ENCODE measurements around the gene GPC5.

The GPC5 gene

DNA sequence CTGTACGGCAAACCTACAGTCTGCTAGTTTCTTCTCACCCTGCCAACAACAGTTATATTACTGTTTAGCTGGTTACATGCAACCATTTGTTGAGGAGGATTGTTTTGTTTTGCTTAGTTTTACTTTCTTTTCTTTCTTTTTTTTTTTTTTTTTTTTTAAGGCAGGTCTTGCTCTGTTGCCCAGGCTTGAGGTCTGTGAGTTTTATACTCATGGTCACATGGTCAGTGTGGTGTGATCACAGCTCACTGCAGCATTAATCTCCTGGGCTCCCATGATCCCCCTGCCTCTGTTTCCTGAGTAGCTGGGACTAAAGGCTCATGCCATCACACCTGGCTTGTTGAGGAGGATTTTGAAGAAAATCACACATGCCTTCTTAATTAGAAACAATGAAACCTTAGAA lies 505.6 kb downstream of the GPC5 start:
- DNase-seq = no peak

GRCh38 chr13:91904597-91904996 lies 506.2 kb downstream of the GPC5 start:
- DNase-seq = peak; percentile 22

DNA sequence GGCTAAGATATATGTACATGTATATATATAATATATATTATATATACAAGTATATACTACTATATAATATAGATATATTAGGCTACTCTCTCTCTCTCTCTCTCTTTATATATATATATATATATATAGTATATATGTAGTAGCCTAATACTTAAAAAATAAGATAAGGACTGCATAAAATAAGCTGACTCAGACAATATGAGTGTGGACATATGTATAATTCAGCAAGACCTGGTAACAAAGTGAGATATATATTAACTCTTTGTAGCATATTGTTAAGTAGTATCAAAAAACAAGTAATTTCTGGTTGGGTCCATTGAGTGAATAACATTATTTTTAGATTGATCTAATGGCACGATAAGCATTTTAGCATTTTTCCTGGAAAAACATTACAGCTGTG lies 509.0 kb downstream of the GPC5 start:
- no peak for DNase-seq

DNA sequence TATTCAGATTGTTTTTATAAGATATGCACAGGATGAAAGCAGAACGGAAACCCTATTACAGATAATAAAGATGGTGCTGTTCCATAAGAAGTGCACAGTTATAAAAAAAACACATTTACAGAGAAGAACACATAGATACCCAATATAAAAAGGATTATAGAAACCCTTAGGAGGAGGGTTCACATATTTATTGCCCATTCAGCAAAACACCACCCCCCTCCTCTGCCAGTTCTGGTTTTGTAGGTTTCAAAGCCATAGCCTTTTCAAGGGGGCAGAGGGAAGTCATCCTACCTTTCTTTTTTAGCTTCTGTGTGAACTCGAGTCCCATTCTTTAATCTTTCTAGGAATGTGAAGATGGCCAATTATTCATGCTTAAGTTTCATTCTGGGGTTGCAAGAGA lies 511.2 kb downstream of the GPC5 start:
- no peak for DNase-seq

DNA sequence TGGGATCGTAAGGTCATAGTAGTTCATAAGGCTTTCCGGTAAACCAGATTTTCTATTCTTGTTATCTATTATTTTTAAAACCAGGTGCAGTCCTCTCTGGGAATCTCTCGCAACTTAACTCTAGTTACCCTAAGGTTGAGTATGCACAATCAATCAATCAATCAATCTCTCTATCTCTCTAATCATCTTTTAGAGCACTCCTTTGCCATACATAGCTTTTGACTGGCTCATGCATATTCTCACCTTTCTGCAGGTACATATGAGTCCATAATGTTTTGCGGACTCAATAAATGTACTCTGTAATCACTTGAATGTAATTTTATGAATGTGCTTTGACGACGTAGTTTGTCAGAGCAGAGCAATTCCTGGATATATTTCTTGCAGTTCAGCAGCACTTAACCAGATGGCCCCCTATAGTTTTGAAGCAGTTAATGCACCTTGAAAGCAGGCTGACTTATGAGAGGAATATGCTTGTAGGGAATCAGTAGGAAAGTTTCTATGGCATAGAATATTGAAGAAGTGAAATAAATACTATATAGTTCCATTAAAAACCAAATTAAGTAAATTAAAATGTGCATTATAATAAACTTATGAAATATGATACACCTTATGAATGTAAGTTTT lies 524.7 kb downstream of the GPC5 start:
- no peak for DNase-seq

- no peak for DNase-seq
Observed at GRCh38 chr13:91930687-91931086, 532.3 kb downstream of the GPC5 start.

DNA sequence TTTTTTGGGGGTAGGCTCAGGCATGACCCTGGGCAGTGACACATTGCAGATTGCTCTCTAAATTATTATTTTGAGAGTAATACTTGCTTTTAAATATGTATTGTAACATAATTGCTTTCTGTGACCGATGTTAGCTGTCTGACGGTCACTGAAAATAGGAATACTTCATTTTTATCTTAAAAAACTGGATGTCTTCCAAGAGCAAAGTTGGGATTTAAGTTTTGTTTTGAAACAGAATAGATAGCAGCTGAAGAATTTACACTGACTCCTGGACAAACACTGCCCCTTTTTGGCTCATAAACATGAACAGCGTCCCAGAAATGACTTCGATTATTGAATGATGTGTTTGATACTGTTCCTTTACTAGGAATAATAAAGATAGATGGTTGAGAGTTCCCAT lies 535.9 kb downstream of the GPC5 start:
- DNase-seq = no peak

GRCh38 chr13:91946498-91947070 lies 548.2 kb downstream of the GPC5 start:
- DNase-seq = peak; percentile 21

- DNase-seq = no peak
Observed at GRCh38 chr13:91948736-91949135, 550.3 kb downstream of the GPC5 start.

GRCh38 chr13:91950803-91951202 lies 552.4 kb downstream of the GPC5 start:
- DNase-seq = no peak

DNA sequence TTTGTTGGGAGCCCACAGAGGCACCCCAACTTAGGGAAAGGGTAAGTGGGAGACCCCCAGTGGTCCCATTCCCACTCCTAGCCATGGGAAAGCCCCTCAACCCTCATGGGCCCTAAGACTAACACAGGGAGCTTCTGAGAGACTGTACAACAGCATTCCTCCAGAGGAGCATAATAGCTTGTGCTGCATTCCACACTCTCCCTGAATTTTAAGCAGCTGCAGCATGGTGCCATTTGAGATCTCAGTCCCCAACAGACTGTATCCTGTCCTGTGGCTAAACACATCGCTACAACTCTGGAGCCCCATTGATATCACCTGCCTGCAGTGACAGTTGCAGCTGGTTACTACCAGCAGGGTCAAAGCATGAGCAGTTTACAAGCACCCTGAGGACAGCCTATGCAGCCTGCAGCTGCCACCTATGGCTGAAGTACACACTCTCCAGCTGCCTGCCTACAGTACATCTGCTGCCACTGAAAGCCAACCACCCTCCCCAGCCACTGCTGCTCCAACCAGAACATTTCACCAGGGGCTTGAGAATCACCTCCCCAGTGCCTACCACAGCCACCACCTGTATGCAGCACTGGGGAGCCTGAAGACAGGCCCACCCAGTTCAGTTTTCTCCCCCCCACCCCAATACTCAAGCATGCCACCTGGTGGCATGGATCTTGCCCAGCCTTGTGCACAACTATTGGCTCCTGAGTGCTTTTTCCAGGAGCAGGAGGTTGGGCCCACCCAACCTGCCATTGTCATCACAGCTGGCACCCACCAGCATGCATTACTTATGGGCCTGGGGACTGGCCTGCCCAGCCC lies 557.3 kb downstream of the GPC5 start:
- no peak for DNase-seq

GRCh38 chr13:91960947-91961346 lies 562.5 kb downstream of the GPC5 start:
- no peak for DNase-seq

DNA sequence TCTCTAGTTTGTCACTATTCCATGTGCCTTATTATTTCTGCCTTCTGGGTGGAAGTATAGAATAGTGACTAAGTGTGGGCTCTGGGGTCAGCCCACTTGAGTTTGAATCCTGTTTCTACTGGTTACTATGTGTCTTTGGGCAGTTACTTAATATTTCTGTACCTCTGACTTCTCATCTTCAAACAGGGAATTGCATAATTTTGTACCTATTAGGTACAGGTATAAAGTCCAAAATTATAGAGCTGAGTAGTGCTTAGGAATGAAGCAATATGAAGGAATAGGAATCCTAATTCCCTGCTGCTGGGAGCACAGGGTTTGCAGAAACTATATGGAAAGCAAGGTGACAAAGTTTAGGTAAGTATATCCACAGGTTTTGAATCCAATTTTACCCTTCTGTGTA lies 564.5 kb downstream of the GPC5 start:
- DNase-seq = no peak

DNA sequence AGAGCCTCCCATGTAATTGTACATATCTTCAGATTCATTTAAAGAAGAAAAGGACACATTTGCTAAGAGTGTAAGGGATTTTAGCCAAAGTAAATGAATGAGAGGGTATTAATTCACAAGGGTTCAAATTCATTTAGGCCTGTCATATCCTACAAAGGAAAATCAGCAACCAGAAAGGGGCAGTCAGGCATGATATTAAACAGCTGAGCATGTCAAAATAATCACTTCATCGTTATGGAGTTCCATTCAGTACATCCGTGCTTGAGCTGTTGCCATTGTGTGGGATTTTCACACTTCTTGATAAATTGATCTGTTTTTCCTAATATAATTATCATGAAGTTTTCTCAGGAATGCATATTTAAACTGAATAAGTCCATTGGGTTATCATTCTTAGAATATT lies 567.1 kb downstream of the GPC5 start:
- no peak for DNase-seq

- DNase-seq = no peak
Observed at GRCh38 chr13:91978571-91978970, 580.1 kb downstream of the GPC5 start.

DNA sequence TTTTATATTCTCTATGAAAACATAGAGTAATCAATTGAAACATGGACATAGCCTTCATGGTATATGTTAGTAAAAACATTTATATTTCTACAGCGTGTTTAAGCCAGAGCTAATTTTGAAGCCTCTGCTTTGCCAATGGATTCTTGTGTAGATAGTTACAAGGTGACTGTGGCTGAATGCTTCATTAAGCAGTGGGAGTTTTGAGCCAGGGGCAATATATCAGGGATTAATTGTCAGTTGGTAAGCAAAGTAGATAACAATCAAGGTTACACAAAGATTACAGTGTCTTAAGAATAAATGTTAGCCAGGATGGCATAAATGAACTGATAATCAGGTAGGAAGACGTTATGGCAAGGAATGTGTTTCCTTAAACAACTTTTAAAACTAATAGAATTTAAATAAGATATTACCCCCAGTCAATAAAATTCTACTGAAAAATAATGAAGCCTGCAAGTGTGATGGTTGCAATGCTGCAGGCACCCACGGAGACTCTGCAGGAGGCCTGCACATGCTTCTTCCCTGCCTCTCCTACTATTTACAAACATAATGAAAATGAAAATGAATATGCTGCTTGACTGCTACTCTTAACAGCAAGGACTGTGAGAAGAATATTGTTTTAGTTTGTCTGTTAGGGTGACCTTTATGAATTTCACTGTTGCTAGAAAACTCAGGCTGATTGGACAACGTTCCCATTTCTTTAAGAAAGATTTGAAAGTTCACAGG lies 588.5 kb downstream of the GPC5 start:
- DNase-seq = no peak

DNA sequence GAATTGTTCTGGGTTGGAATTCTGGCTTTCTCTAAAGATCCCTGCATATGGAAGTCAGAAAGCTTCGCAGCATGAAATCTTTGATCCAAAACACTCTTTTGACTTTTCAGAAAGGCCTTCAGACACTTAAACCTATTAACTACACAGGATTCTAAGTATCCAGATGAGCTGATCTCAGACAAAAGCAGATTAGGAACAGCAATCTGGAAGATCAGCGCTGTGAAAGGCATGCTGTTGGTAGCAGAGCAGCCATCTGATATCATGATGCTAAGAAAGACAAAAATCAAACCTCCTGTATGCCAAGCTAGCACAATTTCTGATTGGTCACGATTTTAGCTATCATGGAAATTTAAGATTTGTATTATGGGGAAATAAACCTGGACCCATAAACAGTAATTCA lies 589.9 kb downstream of the GPC5 start:
- no peak for DNase-seq

GRCh38 chr13:92012787-92013186 lies 614.4 kb downstream of the GPC5 start:
- no peak for DNase-seq

GRCh38 chr13:92017737-92018136 lies 619.3 kb downstream of the GPC5 start:
- DNase-seq = no peak

DNA sequence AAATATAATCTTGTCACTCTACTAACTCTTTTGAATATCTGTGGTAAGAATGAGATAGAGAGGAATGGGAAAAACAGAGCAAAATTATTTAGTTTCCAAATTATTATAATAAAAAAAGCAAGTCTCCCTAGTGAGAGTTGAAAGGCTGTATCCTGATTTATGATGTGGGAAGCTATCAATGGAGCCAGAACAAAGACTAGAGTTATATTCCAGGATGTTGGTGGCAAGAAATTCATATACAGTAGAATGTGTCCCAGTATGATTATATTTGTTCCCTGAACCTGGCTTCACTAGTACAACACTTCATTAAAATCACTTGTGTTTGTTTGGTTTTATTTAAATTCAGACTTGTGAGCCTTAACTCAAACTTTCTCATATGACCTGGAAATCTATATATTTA lies 630.3 kb downstream of the GPC5 start:
- DNase-seq = no peak

DNA sequence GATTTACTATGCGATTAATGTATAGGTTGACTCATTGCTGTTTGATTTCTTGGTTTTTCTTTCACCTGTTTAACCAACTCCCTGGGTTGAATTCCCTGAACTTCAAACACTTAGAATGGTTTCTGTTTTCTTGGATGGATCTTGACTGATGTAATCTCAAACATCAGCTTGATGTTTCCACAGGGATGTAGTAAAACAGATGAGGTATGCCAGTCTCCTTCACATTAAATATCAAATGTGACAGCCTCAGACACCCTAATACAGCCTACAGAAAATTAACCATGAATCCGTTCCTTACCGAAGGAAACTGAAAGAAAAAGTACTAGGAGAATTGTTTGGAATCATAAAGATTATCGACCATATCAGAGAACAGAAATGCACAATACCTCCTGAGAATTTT lies 631.2 kb downstream of the GPC5 start:
- no peak for DNase-seq

GRCh38 chr13:92038905-92039304 lies 640.5 kb downstream of the GPC5 start:
- no peak for DNase-seq

- no peak for DNase-seq
Observed at GRCh38 chr13:92042522-92042921, 644.1 kb downstream of the GPC5 start.

GRCh38 chr13:92044351-92044750 lies 645.9 kb downstream of the GPC5 start:
- DNase-seq = no peak
